ENCODE results near the gene PHKG1. TPM values are rescaled to one million over a fixed set of nuclear protein-coding genes. Genes with fewer than 3 reads are reported as not detected.
"Not testable (repeated sequence)": the region's sequence is repeated elsewhere in the genome, so short reads cannot be mapped to it uniquely, and the experiment has no call there.

Gene PHKG1
- total RNA-seq, 3 donors from 2014 or later: 2.6 to 4.3 (median 2.8) TPM

- Histone ChIP-seq H3K36me3 (no peaks in the 10 kb centered on the region), H3K27ac (peak within 1 kb of the TSS in 1 of 2 donors; percentile 74), H3K27me3 (peaks cover 0 to 7% of the 10 kb centered on the region in 2 donors), H3K9me3 (no peaks in the 10 kb centered on the region), H3K4me1 (no peaks in the 10 kb centered on the region), H3K4me3 (peak within 1 kb of the TSS in 2 of 3 donors; percentile 55 to 60)
- intact Hi-C loops (cut with DNase I; ENCODE audit: low total_unique reads): no loop called here
- peak in 1 of 2 donors; percentile 65 for DNase-seq (ENCODE audit: low spot score in 2 of 2)
- no peak for TF ChIP-seq CTCF (IDR thresholded peaks at IDR 0.05)
- TF ChIP-seq POLR2A (IDR thresholded peaks at IDR 0.05): no peak
- TF ChIP-seq POLR2AphosphoS5 (IDR thresholded peaks at IDR 0.05): no peak
These were observed 23.2 kb upstream of the PHKG1 start, which contains the start of gene NUPR2 for GRCh38 chr7:56115852-56116538. TSS of gene NUPR2 (minus strand) at chr7:56116417. CDS start at chr7:56116314, 103 bp downstream.

- H3K36me3 ChIP-seq; H3K27me3 ChIP-seq; H3K4me1 ChIP-seq; H3K4me3 ChIP-seq; H3K9me3 ChIP-seq; H3K27ac ChIP-seq; intact Hi-C loops (cut with DNase I; ENCODE audit: low total_unique reads); DNase-seq (ENCODE audit: low spot score in 2 of 2): not testable (repeated sequence)
These were observed 19.5 kb upstream of the PHKG1 start for GRCh38 chr7:56112244-56112643.

DNA sequence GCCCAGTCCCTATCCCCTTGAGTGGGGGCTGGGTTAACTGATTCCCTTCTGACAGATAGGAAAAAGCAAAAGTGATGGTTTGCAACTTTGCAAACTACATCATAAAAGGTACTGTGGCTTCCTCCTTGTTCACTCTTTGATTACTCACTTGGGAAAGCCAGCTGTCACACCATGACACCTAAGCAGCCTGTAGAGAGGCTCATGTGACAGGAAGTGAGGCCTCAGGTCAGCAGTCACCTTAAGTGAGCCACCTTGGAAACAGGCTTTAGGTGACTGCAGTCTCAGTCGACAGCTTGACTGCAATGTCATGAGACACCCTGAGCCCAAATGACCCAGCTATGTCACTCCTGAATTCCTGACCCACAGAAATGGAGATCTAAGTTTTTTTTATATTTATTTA, 17.9 kb upstream of the PHKG1 start:
- no peak for TF ChIP-seq POLR2AphosphoS5 (IDR thresholded peaks at IDR 0.05)
- no peak for TF ChIP-seq CTCF (IDR thresholded peaks at IDR 0.05)
- no peak for TF ChIP-seq POLR2A (IDR thresholded peaks at IDR 0.05)
- H3K9me3 ChIP-seq: no peaks in the 10 kb centered on the region
- H3K27ac ChIP-seq: no peak overlapping the region
- no peak for DNase-seq (ENCODE audit: low spot score in 2 of 2)
- no peak overlapping the region for H3K4me3 ChIP-seq
- no peaks in the 10 kb centered on the region for H3K36me3 ChIP-seq
- H3K4me1 ChIP-seq: no peaks in the 10 kb centered on the region
- intact Hi-C loops (cut with DNase I; ENCODE audit: low total_unique reads): no loop called here
- peaks cover 0 to under 1% of the 10 kb centered on the region in 2 donors for H3K27me3 ChIP-seq

DNA sequence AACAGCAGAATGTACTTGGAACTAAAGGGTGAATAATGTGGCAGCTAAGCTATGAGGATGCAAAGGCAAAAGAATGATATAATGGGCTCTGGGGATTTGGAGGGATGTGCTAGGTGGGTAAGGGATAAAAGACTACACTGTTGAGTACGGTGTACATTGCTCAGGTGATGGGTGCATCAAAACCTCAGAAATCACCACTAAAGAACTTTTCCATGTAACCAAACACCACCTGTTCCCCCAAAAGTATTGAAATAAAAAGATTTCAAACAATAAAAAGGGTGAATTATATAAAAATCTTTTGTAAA, 15.2 kb upstream of the PHKG1 start:
- Histone ChIP-seq H3K9me3 (no peaks in the 10 kb centered on the region), H3K27me3 (no peaks in the 10 kb centered on the region), H3K27ac (no peak overlapping the region), H3K36me3 (no peaks in the 10 kb centered on the region), H3K4me3 (no peak overlapping the region), H3K4me1 (no peaks in the 10 kb centered on the region)
- TF ChIP-seq POLR2A (IDR thresholded peaks at IDR 0.05) (no peak), POLR2AphosphoS5 (IDR thresholded peaks at IDR 0.05) (no peak), CTCF (IDR thresholded peaks at IDR 0.05) (no peak)
- intact Hi-C loops (cut with DNase I; ENCODE audit: low total_unique reads): no loop called here
- no peak for DNase-seq (ENCODE audit: low spot score in 2 of 2)

DNA sequence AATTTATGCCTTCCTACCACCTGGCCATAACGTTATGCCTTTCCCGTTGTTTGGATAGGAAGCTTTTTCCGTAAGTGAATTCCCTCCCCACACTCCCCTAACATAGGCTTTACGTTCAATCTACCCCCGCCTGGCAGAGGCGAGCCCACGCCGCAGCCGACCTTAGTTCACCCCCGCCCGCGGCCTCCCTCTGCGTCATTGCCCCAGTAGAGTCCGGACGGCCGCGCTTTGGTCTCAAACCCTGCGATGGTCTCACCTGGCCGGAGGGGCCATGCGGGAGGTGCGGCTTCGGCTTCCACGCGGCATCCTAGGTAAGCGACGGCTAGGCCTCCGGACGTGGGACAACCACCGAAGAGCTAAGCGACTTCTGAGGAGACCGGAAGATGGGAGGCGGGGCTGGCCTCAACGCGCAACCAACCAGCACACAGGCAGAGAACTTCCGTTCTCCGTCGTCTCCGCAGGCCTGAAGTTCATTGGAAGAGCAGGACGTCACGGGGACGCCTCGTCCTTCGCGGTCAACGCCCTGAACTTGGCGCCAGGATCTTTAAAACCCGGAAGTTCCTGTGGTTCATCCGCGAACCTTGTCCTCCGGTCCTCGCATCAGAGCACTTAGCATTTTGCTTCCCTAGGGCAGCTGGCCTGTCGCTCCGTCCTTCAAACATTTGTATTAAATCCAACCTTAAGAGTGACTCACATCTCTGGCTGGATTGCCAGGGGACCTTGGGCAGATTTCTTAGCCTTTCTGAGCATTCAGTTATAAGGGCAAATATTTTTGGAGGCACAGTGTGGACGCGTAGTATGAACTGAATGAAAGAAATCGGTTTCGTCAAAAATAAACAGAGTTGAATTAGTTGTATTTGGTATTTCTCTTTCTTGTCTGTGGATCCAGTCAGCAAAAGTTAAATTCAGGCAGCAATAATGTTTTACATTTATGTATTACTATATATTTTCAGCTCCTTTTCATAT, 13.6 kb upstream of the PHKG1 start, which contains the start of gene CHCHD2:
Gene CHCHD2 (minus strand): TSS at position 369 of the 966 bp plus-strand sequence. CDS start 63 bp downstream, at position 306.
- TF ChIP-seq POLR2A (IDR thresholded peaks at IDR 0.05) (peak; percentile 88), CTCF (IDR thresholded peaks at IDR 0.05) (peak in 2 of 3 donors; percentile 10 to 20), POLR2AphosphoS5 (IDR thresholded peaks at IDR 0.05) (peak; percentile 93 to 99 (median 96))
- Histone ChIP-seq H3K36me3 (no peaks in the 10 kb centered on the region), H3K4me1 (no peaks in the 10 kb centered on the region), H3K27ac (peak within 1 kb of the TSS; percentile 93 to 96), H3K27me3 (no peaks in the 10 kb centered on the region), H3K9me3 (no peaks in the 10 kb centered on the region), H3K4me3 (peak within 1 kb of the TSS; percentile 87 to 89 (median 87))
- intact Hi-C loops (cut with DNase I; ENCODE audit: low total_unique reads): no loop called here
- peak; percentile 95 to 98 for DNase-seq (ENCODE audit: low spot score in 2 of 2)

Data from breast epithelium (tissue), 4 donors.